Measurements from ENCODE around the gene CFAP58. TPM values are rescaled to one million over a fixed set of nuclear protein-coding genes. Genes with fewer than 3 reads are reported as not detected.

Gene CFAP58
- total RNA-seq, 1 experiment from 2014 or later = 0.26 TPM

GRCh38 chr10:104336821-104337467 is 16.7 kb upstream of the CFAP58 start:
- Histone ChIP-seq H4K20me1 (ENCODE audit: insufficient read depth, low read depth, low read length) (peaks cover 49% of the 10 kb centered on the region), H3K79me2 (ENCODE audit: low read length) (0 out of 2 replicates have a peak, but pooled peaks cover 2% of the 10 kb centered on the region), H3K9me2 (replicated peaks; ENCODE audit: insufficient read depth, low read length) (no peaks in the 10 kb centered on the region), H3K9me3 (ENCODE audit: low read length) (no peaks in the 10 kb centered on the region), H3K4me1 (ENCODE audit: low read length) (peaks cover 47% of the 10 kb centered on the region), H3K36me3 (ENCODE audit: insufficient read depth, low read length) (no peaks in the 10 kb centered on the region), H3K4me3 (ENCODE audit: low read length) (peak overlapping the region; percentile 95), H3K9ac (ENCODE audit: low read length) (peak overlapping the region; percentile 90), H3K4me2 (ENCODE audit: low read depth, low read length, poor library complexity, severe bottlenecking) (peak overlapping the region; percentile 93), H3K27ac (ENCODE audit: low read length) (peak overlapping the region; percentile 61), H2AFZ (ENCODE audit: low read length) (peak overlapping the region; percentile 98; the same call in 1 of the 2 replicates), H3K27me3 (ENCODE audit: low read length) (no peaks in the 10 kb centered on the region)
- DNase-seq = peak; percentile 52

- DNase-seq = peak; percentile 86
- Histone ChIP-seq H3K4me1 (ENCODE audit: low read length) (peaks cover 47% of the 10 kb centered on the region), H3K27me3 (ENCODE audit: low read length) (no peaks in the 10 kb centered on the region), H2AFZ (ENCODE audit: low read length) (peak overlapping the region; percentile 98; the same call in 1 of the 2 replicates), H3K9ac (ENCODE audit: low read length) (peak overlapping the region; percentile 90), H3K9me3 (ENCODE audit: low read length) (no peaks in the 10 kb centered on the region), H4K20me1 (ENCODE audit: insufficient read depth, low read depth, low read length) (peaks cover 43% of the 10 kb centered on the region), H3K79me2 (ENCODE audit: low read length) (0 out of 2 replicates have a peak, but pooled peaks cover 2% of the 10 kb centered on the region), H3K36me3 (ENCODE audit: insufficient read depth, low read length) (no peaks in the 10 kb centered on the region), H3K9me2 (replicated peaks; ENCODE audit: insufficient read depth, low read length) (no peaks in the 10 kb centered on the region), H3K4me3 (ENCODE audit: low read length) (peak overlapping the region; percentile 95), H3K27ac (ENCODE audit: low read length) (peak overlapping the region; percentile 61), H3K4me2 (ENCODE audit: low read depth, low read length, poor library complexity, severe bottlenecking) (peak overlapping the region; percentile 93)
These were observed 16.1 kb upstream of the CFAP58 start for GRCh38 chr10:104337521-104337984.

GRCh38 chr10:104337985-104338735 is 15.5 kb upstream of the CFAP58 start, which contains the start of gene ITPRIP:
Gene ITPRIP, minus strand, starts transcription at chr10:104338465. Its CDS starts 22,414 bp downstream, at chr10:104316051.
- peaks cover 37% of the 10 kb centered on the region for H4K20me1 ChIP-seq (ENCODE audit: insufficient read depth, low read depth, low read length)
- 0 out of 2 replicates have a peak, but pooled peaks cover 2% of the 10 kb centered on the region for H3K79me2 ChIP-seq (ENCODE audit: low read length)
- H3K4me3 ChIP-seq (ENCODE audit: low read length) = peak within 1 kb of the TSS; percentile 95
- no peaks in the 10 kb centered on the region for H3K36me3 ChIP-seq (ENCODE audit: insufficient read depth, low read length)
- peak within 1 kb of the TSS; percentile 61 for H3K27ac ChIP-seq (ENCODE audit: low read length)
- peaks cover 51% of the 10 kb centered on the region for H3K4me1 ChIP-seq (ENCODE audit: low read length)
- no peaks in the 10 kb centered on the region for H3K9me3 ChIP-seq (ENCODE audit: low read length)
- peak within 1 kb of the TSS; percentile 98 for H2AFZ ChIP-seq (ENCODE audit: low read length)
- H3K4me2 ChIP-seq (ENCODE audit: low read depth, low read length, poor library complexity, severe bottlenecking) = peak within 1 kb of the TSS; percentile 93
- peak; percentile 82 for DNase-seq
- no peaks in the 10 kb centered on the region for H3K27me3 ChIP-seq (ENCODE audit: low read length)
- peak within 1 kb of the TSS; percentile 90 for H3K9ac ChIP-seq (ENCODE audit: low read length)
- H3K9me2 ChIP-seq (replicated peaks; ENCODE audit: insufficient read depth, low read length) = no peaks in the 10 kb centered on the region

GRCh38 chr10:104339469-104340110 is 14.0 kb upstream of the CFAP58 start:
- no peaks in the 10 kb centered on the region for H3K27me3 ChIP-seq (ENCODE audit: low read length)
- H3K4me3 ChIP-seq (ENCODE audit: low read length) = peak overlapping the region; percentile 95; the same call in 1 of the 2 replicates
- peaks cover 46% of the 10 kb centered on the region for H3K4me1 ChIP-seq (ENCODE audit: low read length)
- no peaks in the 10 kb centered on the region for H3K9me2 ChIP-seq (replicated peaks; ENCODE audit: insufficient read depth, low read length)
- H3K36me3 ChIP-seq (ENCODE audit: insufficient read depth, low read length) = no peaks in the 10 kb centered on the region
- H3K9ac ChIP-seq (ENCODE audit: low read length) = no peak overlapping the region
- no peak overlapping the region for H3K27ac ChIP-seq (ENCODE audit: low read length)
- H2AFZ ChIP-seq (ENCODE audit: low read length) = no peak overlapping the region
- DNase-seq = no peak
- H3K9me3 ChIP-seq (ENCODE audit: low read length) = no peaks in the 10 kb centered on the region
- H3K79me2 ChIP-seq (ENCODE audit: low read length) = 0 out of 2 replicates have a peak, but pooled peaks cover 2% of the 10 kb centered on the region
- H3K4me2 ChIP-seq (ENCODE audit: low read depth, low read length, poor library complexity, severe bottlenecking) = peak overlapping the region; percentile 93
- peaks cover 23% of the 10 kb centered on the region for H4K20me1 ChIP-seq (ENCODE audit: insufficient read depth, low read depth, low read length)

GRCh38 chr10:104340111-104340526 is 13.5 kb upstream of the CFAP58 start:
- H3K27ac ChIP-seq (ENCODE audit: low read length) = no peak overlapping the region
- H3K4me3 ChIP-seq (ENCODE audit: low read length) = no peak overlapping the region
- H2AFZ ChIP-seq (ENCODE audit: low read length) = no peak overlapping the region
- no peaks in the 10 kb centered on the region for H3K9me2 ChIP-seq (replicated peaks; ENCODE audit: insufficient read depth, low read length)
- no peak overlapping the region for H3K4me2 ChIP-seq (ENCODE audit: low read depth, low read length, poor library complexity, severe bottlenecking)
- 0 out of 2 replicates have a peak, but pooled peaks cover 2% of the 10 kb centered on the region for H3K79me2 ChIP-seq (ENCODE audit: low read length)
- H4K20me1 ChIP-seq (ENCODE audit: insufficient read depth, low read depth, low read length) = peaks cover 18% of the 10 kb centered on the region
- DNase-seq = no peak
- H3K9me3 ChIP-seq (ENCODE audit: low read length) = no peaks in the 10 kb centered on the region
- H3K4me1 ChIP-seq (ENCODE audit: low read length) = peaks cover 41% of the 10 kb centered on the region
- H3K9ac ChIP-seq (ENCODE audit: low read length) = no peak overlapping the region
- no peaks in the 10 kb centered on the region for H3K27me3 ChIP-seq (ENCODE audit: low read length)
- H3K36me3 ChIP-seq (ENCODE audit: insufficient read depth, low read length) = no peaks in the 10 kb centered on the region

GRCh38 chr10:104340641-104341040 is 13.0 kb upstream of the CFAP58 start:
- no peak overlapping the region for H3K27ac ChIP-seq (ENCODE audit: low read length)
- no peak overlapping the region for H3K4me3 ChIP-seq (ENCODE audit: low read length)
- no peak overlapping the region for H3K4me2 ChIP-seq (ENCODE audit: low read depth, low read length, poor library complexity, severe bottlenecking)
- DNase-seq = no peak
- H3K4me1 ChIP-seq (ENCODE audit: low read length) = peaks cover 35% of the 10 kb centered on the region
- H3K9me3 ChIP-seq (ENCODE audit: low read length) = no peaks in the 10 kb centered on the region
- H3K27me3 ChIP-seq (ENCODE audit: low read length) = no peaks in the 10 kb centered on the region
- H2AFZ ChIP-seq (ENCODE audit: low read length) = no peak overlapping the region
- no peak overlapping the region for H3K9ac ChIP-seq (ENCODE audit: low read length)
- H3K36me3 ChIP-seq (ENCODE audit: insufficient read depth, low read length) = no peaks in the 10 kb centered on the region
- H3K9me2 ChIP-seq (replicated peaks; ENCODE audit: insufficient read depth, low read length) = no peaks in the 10 kb centered on the region
- H3K79me2 ChIP-seq (ENCODE audit: low read length) = 0 out of 2 replicates have a peak, but pooled peaks cover under 1% of the 10 kb centered on the region
- H4K20me1 ChIP-seq (ENCODE audit: insufficient read depth, low read depth, low read length) = peaks cover 13% of the 10 kb centered on the region

GRCh38 chr10:104342941-104343411 is 10.7 kb upstream of the CFAP58 start:
- H4K20me1 ChIP-seq (ENCODE audit: insufficient read depth, low read depth, low read length) = no peaks in the 10 kb centered on the region
- no peaks in the 10 kb centered on the region for H3K27me3 ChIP-seq (ENCODE audit: low read length)
- H3K9ac ChIP-seq (ENCODE audit: low read length) = no peak overlapping the region
- no peak for DNase-seq
- H3K9me3 ChIP-seq (ENCODE audit: low read length) = no peaks in the 10 kb centered on the region
- H3K9me2 ChIP-seq (replicated peaks; ENCODE audit: insufficient read depth, low read length) = no peaks in the 10 kb centered on the region
- no peak overlapping the region for H3K27ac ChIP-seq (ENCODE audit: low read length)
- H3K4me1 ChIP-seq (ENCODE audit: low read length) = peaks cover 30% of the 10 kb centered on the region
- no peak overlapping the region for H3K4me3 ChIP-seq (ENCODE audit: low read length)
- H3K79me2 ChIP-seq (ENCODE audit: low read length) = no peaks in the 10 kb centered on the region
- H3K4me2 ChIP-seq (ENCODE audit: low read depth, low read length, poor library complexity, severe bottlenecking) = no peak overlapping the region
- H2AFZ ChIP-seq (ENCODE audit: low read length) = no peak overlapping the region
- no peaks in the 10 kb centered on the region for H3K36me3 ChIP-seq (ENCODE audit: insufficient read depth, low read length)
